Nephron progenitor cell (in vitro differentiated cells): ENCODE data around the gene ALDH5A1.

ENCODE experiments used
- DNase-seq: peaks from one replicate; pipeline ENCODE4 v3.0.0; 2021
- H3K27ac Mint-ChIP-seq: 2 replicates; pipeline ENCODE4 v1.8.0; 2021; ENCODE audit warnings: mild to moderate bottlenecking, moderate library complexity, mixed read lengths
- H3K27me3 Mint-ChIP-seq: 2 replicates; pipeline ENCODE4 v1.8.0; 2021; ENCODE audit warnings: mild to moderate bottlenecking, low read depth, mixed read lengths; ENCODE audit not compliant: poor library complexity
- H3K36me3 Mint-ChIP-seq: 2 replicates; pipeline ENCODE4 v1.8.0; 2021; ENCODE audit warnings: low read depth, mixed read lengths
- H3K4me1 Mint-ChIP-seq: 2 replicates; pipeline ENCODE4 v1.8.0; 2021; ENCODE audit warnings: mixed read lengths
- H3K4me3 Mint-ChIP-seq: 2 replicates; pipeline ENCODE4 v1.8.0; 2021; ENCODE audit warnings: mild to moderate bottlenecking, moderate library complexity, mixed read lengths
- H3K9me3 Mint-ChIP-seq: 2 replicates; pipeline ENCODE4 v1.8.0; 2021; ENCODE audit warnings: mild to moderate bottlenecking, moderate library complexity, mixed read lengths
- CTCF ChIP-seq: fragments of 200-600 bp; sonication (generic); IDR thresholded peaks from 2 replicates; pipeline ENCODE4 v1.5.0; 2021; ENCODE audit warnings: antibody characterized with exemption

Gene ALDH5A1

DNA sequence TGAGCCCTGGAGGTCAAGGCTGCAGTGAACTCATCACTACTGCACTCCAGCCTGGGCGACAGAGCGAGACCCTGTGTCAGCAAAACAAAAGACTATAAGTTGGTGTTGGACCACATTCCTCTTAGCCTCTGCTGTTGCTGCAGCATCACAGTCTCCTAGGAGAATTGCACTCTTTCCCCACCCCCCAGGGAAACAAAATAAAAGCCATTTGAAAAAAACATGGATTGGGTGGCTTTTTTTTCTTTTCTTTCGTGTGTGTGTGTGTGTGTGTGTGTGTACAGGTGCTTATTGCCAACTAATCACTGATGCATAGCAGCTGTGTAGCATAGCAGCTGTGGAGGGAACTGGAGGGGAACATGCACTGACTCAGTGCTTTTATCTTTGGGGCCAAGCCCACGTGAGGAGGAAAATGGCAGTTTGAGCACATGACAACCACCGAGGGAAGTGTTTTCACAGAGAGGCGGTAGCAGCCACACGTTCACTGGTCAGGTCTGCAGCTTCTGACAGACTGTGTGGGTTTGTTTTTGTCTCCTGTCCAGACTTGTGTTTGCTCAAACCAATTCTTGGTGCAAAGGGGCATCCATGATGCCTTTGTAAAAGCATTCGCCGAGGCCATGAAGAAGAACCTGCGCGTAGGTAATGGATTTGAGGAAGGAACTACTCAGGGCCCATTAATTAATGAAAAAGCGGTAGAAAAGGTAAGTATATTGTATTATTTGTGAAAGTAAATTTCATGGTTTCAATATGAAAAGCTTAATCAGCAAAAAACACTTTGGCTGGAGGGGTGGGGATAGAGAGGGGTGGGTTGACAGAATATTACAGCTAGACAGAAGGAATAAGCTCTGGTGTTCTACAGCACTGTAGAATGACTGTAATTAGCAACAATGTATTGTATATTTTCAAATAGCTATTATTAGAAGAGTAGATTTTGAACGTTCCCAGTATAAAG lies 27.7 kb downstream of the ALDH5A1 start:
- peaks cover 29% of the 10 kb centered on the region for H3K4me1 Mint-ChIP-seq
- no peak for TF ChIP-seq CTCF
- DNase-seq = peak; percentile 16
- H3K27ac Mint-ChIP-seq = peak overlapping the region; percentile 94
- H3K9me3 Mint-ChIP-seq = no peaks in the 10 kb centered on the region
- no peak overlapping the region for H3K4me3 Mint-ChIP-seq
- H3K36me3 Mint-ChIP-seq = peaks cover 8% of the 10 kb centered on the region
- peaks cover 4% of the 10 kb centered on the region for H3K27me3 Mint-ChIP-seq

- peaks cover 13% of the 10 kb centered on the region for H3K36me3 Mint-ChIP-seq
- TF ChIP-seq CTCF = no peak
- H3K4me3 Mint-ChIP-seq = no peak overlapping the region
- H3K9me3 Mint-ChIP-seq = no peaks in the 10 kb centered on the region
- peaks cover 6% of the 10 kb centered on the region for H3K27me3 Mint-ChIP-seq
- H3K4me1 Mint-ChIP-seq = peaks cover 20% of the 10 kb centered on the region
- peak overlapping the region; percentile 40 for H3K27ac Mint-ChIP-seq
- no peak for DNase-seq
Measured at GRCh38 chr6:24524329-24524728, 29.6 kb downstream of the ALDH5A1 start.

GRCh38 chr6:24524805-24525204 lies 30.0 kb downstream of the ALDH5A1 start:
- TF ChIP-seq CTCF = peak; percentile 46
- peak; percentile 13 for DNase-seq
- H3K27me3 Mint-ChIP-seq = peaks cover 6% of the 10 kb centered on the region
- H3K9me3 Mint-ChIP-seq = no peaks in the 10 kb centered on the region
- H3K4me3 Mint-ChIP-seq = no peak overlapping the region
- peaks cover 14% of the 10 kb centered on the region for H3K36me3 Mint-ChIP-seq
- peaks cover 20% of the 10 kb centered on the region for H3K4me1 Mint-ChIP-seq
- H3K27ac Mint-ChIP-seq = no peak overlapping the region

DNA sequence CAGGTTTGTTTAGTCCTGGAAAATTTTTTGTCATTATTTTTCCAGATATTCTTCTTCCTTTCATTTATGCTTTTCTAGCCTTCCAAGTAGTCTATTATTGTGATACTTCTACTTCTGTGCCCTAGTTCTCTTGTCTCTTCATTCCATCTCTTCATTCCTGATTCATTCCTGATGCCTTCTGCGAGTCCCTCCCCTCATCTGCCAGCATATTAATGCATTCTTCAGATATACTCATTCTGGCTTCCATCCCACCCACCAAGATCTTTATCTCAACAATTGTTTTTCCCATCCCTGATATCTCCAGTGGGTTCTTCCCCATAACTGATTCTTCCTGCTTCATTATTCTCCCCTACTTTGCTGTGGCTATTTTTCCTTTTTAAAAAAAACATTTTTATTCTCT lies 35.2 kb downstream of the ALDH5A1 start:
- peaks cover 46% of the 10 kb centered on the region for H3K36me3 Mint-ChIP-seq

DNA sequence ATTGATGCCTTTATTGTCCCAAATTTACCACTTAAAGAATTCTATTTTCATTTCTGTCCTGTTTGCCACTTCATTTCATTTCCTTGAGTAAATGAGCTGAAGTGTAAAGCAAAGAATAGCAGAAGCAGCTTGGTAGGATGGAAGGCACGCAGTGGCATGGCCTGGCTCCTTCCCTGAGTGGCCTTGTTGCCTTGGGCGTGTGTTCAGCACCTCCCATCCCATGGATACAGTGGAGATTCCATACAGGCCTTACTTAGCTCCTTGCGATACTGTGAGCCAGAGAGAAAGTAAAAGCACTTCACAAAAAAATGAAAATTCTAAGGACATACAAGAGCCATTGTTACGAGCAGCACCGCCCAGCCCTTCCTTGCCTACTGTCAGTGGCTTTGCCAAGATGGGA lies 39.6 kb downstream of the ALDH5A1 start:
- no peak overlapping the region for H3K27ac Mint-ChIP-seq
- H3K27me3 Mint-ChIP-seq = no peaks in the 10 kb centered on the region
- H3K36me3 Mint-ChIP-seq = peaks cover 43% of the 10 kb centered on the region
- H3K4me3 Mint-ChIP-seq = no peak overlapping the region
- no peaks in the 10 kb centered on the region for H3K4me1 Mint-ChIP-seq
- no peak for DNase-seq
- TF ChIP-seq CTCF = no peak
- no peaks in the 10 kb centered on the region for H3K9me3 Mint-ChIP-seq

More for the DNA sequence above, 35.2 kb downstream of the ALDH5A1 start:
- DNase-seq = no peak
- H3K4me1 Mint-ChIP-seq = peaks cover under 1% of the 10 kb centered on the region
- H3K27me3 Mint-ChIP-seq = peaks cover 6% of the 10 kb centered on the region
- no peak for TF ChIP-seq CTCF
- H3K27ac Mint-ChIP-seq = no peak overlapping the region
- H3K9me3 Mint-ChIP-seq = no peaks in the 10 kb centered on the region
- no peak overlapping the region for H3K4me3 Mint-ChIP-seq

DNA sequence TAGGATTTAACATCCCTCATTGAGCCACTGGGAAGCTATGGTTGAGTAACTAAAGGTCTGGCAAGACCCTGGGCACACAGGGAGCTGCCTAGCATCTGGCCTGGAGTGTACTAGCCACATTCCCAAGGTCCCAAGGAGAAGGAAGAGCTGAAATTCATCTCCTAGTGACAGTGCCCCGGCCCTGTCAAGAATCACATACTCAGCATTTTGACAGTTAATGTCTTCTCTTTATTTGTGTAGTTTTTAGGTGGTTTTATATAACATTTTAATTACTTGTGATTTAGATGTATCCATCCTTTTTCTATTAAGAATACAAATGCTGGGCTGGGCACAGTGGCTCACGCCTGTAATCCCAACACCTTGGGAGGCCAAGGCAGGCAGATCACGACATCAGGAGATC lies 40.4 kb downstream of the ALDH5A1 start:
- DNase-seq = no peak
- Mint-ChIP-seq H3K27me3 (no peaks in the 10 kb centered on the region), H3K36me3 (peaks cover 38% of the 10 kb centered on the region), H3K27ac (no peak overlapping the region), H3K4me1 (no peaks in the 10 kb centered on the region), H3K4me3 (no peak overlapping the region), H3K9me3 (no peaks in the 10 kb centered on the region)
- TF ChIP-seq CTCF = no peak
